Endothelial cell (in vitro differentiated cells): Measurements from ENCODE around the gene PRF1. TPM values are rescaled to one million over a fixed set of nuclear protein-coding genes. Genes with fewer than 3 reads are reported as not detected.

Experiments
- DNase-seq: peaks from one replicate; pipeline ENCODE4 v3.0.0; 2021; ENCODE audit warnings: low spot score
- H3K27ac Mint-ChIP-seq: one replicate; pipeline ENCODE4 v1.8.0; 2021; ENCODE audit warnings: mixed read lengths, inconsistent platforms; ENCODE audit not compliant: unreplicated experiment
- H3K27me3 Mint-ChIP-seq: one replicate; pipeline ENCODE4 v1.8.0; 2021; ENCODE audit warnings: mild to moderate bottlenecking, moderate library complexity, mixed read lengths, inconsistent platforms; ENCODE audit not compliant: unreplicated experiment
- H3K36me3 Mint-ChIP-seq: one replicate; pipeline ENCODE4 v1.8.0; 2021; ENCODE audit warnings: mild to moderate bottlenecking, low read depth, mixed read lengths, inconsistent platforms; ENCODE audit not compliant: unreplicated experiment
- H3K4me1 Mint-ChIP-seq: one replicate; pipeline ENCODE4 v1.8.0; 2021; ENCODE audit warnings: mild to moderate bottlenecking, mixed read lengths, inconsistent platforms; ENCODE audit not compliant: unreplicated experiment
- H3K4me3 Mint-ChIP-seq: one replicate; pipeline ENCODE4 v1.8.0; 2021; ENCODE audit warnings: mild to moderate bottlenecking, mixed read lengths, inconsistent platforms; ENCODE audit not compliant: unreplicated experiment
- H3K9me3 Mint-ChIP-seq: one replicate; pipeline ENCODE4 v1.8.0; 2021; ENCODE audit warnings: mixed read lengths, inconsistent platforms; ENCODE audit not compliant: unreplicated experiment
- CTCF ChIP-seq: fragments of 200-600 bp; sonication (generic); IDR thresholded peaks from one replicate; pipeline ENCODE4 v1.5.0; 2021; ENCODE audit warnings: antibody characterized with exemption; ENCODE audit not compliant: unreplicated experiment
- total RNA-seq: library from RNA; stranded (reverse); fragmentation: NEBNext Ultra II Directional; extraction: Animal tissue kit (Norgen Biotek cat#: 25700); gene quantifications from one replicate; pipeline ENCODE4 v1.2.1, GENCODE V29; 2021; ENCODE audit not compliant: unreplicated experiment

The PRF1 gene
- total RNA-seq, 1 donor from 2014 or later = not detected

DNA sequence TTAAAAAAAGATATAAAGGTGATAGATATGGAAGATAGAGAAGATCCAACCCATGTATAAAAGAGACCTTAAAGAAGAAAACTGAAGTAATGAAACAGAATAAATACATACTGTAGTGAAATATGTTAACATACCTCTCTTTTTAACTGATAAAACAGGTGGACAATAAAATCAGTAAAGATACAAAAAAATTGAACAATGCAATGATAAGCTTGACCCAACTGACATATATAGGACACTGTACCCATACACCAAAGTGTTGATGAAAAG is 17.4 kb upstream of the PRF1 start:
- TF ChIP-seq CTCF = no peak
- H3K27me3 Mint-ChIP-seq = no peaks in the 10 kb centered on the region
- H3K4me3 Mint-ChIP-seq = no peak overlapping the region
- H3K27ac Mint-ChIP-seq = no peak overlapping the region
- H3K4me1 Mint-ChIP-seq = no peaks in the 10 kb centered on the region
- DNase-seq = no peak
- H3K9me3 Mint-ChIP-seq = no peaks in the 10 kb centered on the region
- H3K36me3 Mint-ChIP-seq = peaks cover 7% of the 10 kb centered on the region

DNA sequence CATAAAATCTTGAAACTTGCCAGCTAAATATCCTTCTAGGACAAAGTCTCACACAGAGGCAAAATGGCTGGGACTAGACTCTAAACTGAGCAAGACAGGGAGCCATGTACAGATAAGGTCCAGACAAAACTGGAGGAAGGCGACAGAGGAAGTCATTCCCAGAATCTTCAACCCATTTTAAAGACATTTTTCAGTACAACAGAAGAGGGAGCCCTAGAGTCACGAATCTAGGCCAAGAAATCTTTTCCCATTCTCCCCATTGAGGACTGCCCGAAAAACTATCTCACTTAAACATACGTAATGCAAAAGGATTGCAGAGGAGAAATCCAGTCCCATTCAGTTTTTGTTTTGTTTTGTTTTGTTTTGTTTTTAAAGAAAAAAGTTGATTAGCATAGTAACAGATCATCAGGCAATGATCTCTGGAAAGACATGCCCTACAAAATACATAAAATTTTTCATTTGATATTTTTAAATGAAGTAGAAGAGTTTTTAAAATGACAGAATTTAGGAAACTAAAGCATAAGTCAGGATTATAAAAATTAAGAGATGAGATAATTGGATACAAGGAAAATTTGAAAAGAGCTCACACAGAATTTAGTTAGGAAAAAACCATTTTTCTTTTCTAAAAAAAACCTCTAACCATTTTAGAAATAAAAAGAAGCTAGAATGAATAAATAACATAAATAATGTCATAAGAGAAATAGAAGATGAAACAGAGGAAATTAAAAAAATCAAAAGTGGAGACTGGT is 16.9 kb upstream of the PRF1 start:
- Mint-ChIP-seq H3K36me3 (peaks cover 7% of the 10 kb centered on the region), H3K4me1 (no peaks in the 10 kb centered on the region), H3K27ac (no peak overlapping the region), H3K9me3 (no peaks in the 10 kb centered on the region), H3K4me3 (no peak overlapping the region), H3K27me3 (no peaks in the 10 kb centered on the region)
- no peak for DNase-seq
- TF ChIP-seq CTCF = peak; percentile 20

DNA sequence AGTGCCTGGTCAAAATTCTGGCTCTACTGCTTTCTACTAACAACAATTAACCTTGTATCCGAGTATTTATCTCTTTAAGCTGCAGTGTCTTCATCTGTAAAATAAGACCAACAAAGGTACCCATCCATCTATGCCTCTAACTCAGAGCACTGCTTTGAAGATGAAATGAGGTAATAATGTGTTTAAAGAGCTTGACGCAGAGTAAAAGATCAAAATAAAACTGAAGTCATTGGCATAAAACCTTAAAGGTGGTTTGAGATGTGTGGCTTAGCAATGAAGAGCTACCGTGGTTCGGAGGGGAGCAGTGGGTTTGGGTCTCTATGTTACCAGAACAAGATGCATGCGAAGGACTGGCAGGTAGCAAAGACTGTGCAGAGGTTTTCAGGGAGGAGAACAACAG is 16.1 kb upstream of the PRF1 start:
- Mint-ChIP-seq H3K4me1 (no peaks in the 10 kb centered on the region), H3K27ac (no peak overlapping the region), H3K27me3 (no peaks in the 10 kb centered on the region), H3K4me3 (no peak overlapping the region), H3K36me3 (peaks cover 7% of the 10 kb centered on the region), H3K9me3 (no peaks in the 10 kb centered on the region)
- TF ChIP-seq CTCF = no peak
- DNase-seq = no peak

DNA sequence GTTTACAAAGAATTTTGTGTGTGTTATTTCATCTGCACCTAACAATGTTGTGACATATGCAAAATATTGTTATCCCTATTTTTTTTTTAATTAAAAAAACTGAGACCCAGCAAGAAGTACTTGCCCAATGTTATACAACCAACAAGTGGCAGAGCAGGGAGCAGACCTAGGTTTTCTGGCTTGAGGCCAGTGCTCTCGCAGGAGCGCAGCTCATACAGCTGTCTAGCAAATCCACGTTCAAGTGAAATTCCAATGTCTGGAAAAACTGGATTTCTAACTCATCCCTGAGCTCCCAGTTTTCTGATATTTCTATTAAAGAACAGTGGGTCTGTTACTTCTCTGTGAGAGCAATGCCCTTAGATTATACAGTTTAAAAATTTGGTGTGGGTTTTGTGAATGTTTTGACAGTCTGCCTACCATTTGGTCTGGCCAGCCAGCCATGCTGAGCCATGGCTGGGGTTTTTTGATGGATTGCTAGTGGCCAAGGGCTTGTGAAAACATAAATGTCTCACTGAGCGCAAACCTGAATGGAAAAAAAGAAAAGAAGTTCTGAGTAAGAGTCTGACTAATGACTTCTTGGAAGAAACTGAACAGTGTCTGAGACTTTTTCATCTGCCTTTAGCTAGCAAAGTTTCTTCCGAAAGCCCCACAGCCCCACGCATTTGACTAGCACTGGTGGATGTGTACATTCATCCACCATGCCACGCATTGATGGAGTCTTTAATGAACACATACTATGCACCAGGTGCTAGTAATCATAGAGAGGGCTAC is 15.4 kb upstream of the PRF1 start:
- H3K9me3 Mint-ChIP-seq = no peaks in the 10 kb centered on the region
- H3K4me1 Mint-ChIP-seq = peaks cover 3% of the 10 kb centered on the region
- no peak overlapping the region for H3K4me3 Mint-ChIP-seq
- no peak for DNase-seq
- peaks cover 7% of the 10 kb centered on the region for H3K36me3 Mint-ChIP-seq
- no peak for TF ChIP-seq CTCF
- peaks cover 2% of the 10 kb centered on the region for H3K27me3 Mint-ChIP-seq
- no peak overlapping the region for H3K27ac Mint-ChIP-seq

DNA sequence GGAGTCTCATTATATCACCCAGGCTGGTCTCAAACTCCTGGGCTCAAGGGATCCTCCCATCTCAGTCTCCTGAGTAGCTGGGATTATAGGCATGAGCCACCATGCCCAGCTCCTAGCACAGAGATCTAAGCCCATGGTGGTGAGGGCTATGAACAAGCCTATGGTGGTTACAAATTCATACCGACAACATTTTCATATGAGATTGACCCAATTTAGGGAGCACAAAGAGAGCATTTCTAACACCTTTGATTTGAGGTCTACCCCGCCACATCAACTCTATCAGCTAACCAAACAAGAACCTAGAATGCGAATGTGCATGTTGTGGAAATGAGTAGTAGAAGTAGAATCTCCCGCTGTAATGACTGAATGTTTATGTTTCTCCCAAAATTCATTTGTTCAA is 14.2 kb upstream of the PRF1 start:
- DNase-seq = no peak
- peaks cover 4% of the 10 kb centered on the region for H3K4me1 Mint-ChIP-seq
- no peaks in the 10 kb centered on the region for H3K9me3 Mint-ChIP-seq
- peaks cover 7% of the 10 kb centered on the region for H3K36me3 Mint-ChIP-seq
- peaks cover 2% of the 10 kb centered on the region for H3K27me3 Mint-ChIP-seq
- no peak overlapping the region for H3K4me3 Mint-ChIP-seq
- no peak for TF ChIP-seq CTCF
- no peak overlapping the region for H3K27ac Mint-ChIP-seq
